Lower leg skin (tissue), 4 donors: ENCODE measurements around the gene IGFL4. TPM values are rescaled to one million over a fixed set of nuclear protein-coding genes. Genes with fewer than 3 reads are reported as not detected.

ENCODE experiments used
- DNase-seq, 2 donors: peaks; one replicate each; pipeline ENCODE4 v3.0.0-alpha.2; 2019; ENCODE audit warnings: low spot score in 2 of 2
- H3K4me3 ChIP-seq: fragments of 200-600 bp; sonication (generic); 2 replicates; pipeline ENCODE4 v1.5.1; 2017; ENCODE audit warnings: mild to moderate bottlenecking, low read depth; ENCODE audit not compliant: poor library complexity, severe bottlenecking
- POLR2A ChIP-seq, 2 donors: fragments of 450-650 bp; IDR thresholded peaks; one replicate each; pipeline ENCODE4 v1.6.1; 2016 to 2017; ENCODE audit warnings: antibody characterized with exemption in 2 of 2, mild to moderate bottlenecking in 1 of 2, moderate library complexity in 1 of 2
- WGBS, 2 donors: methylation state at CpG; one replicate each; pipeline ENCODE4 v1.1.5; 2018; 5-methylcytosine and 5-hydroxymethylcytosine counted together
- intact Hi-C: fragments of 100-400 bp; cut with DNase I; formaldehyde crosslinking; loops from one replicate; pipeline ENCODE4 v1.15.0; 2023; ENCODE audit warnings: low total_unique reads
- total RNA-seq, 4 donors: library from RNA; depleted of rRNA; stranded (reverse); fragments of >200 nt; gene quantifications; one replicate each; pipeline ENCODE4 v1.1.0, GENCODE V29; 2016
- TF ChIP-seq, protein P1 (sequence below), 3 donors: fragments of 450-650 bp; IDR thresholded peaks; one replicate each; pipeline ENCODE4 v1.5.1; 2016; ENCODE audit warnings: antibody characterized with exemption in 3 of 3, mild to moderate bottlenecking in 3 of 3, moderate library complexity in 2 of 3

IGFL4 gene
- 1 to 10 TPM in 3 of 4 donors, under 1 TPM in 1; 0.80 to 5.5 (median 2.7) TPM for total RNA-seq

DNA sequence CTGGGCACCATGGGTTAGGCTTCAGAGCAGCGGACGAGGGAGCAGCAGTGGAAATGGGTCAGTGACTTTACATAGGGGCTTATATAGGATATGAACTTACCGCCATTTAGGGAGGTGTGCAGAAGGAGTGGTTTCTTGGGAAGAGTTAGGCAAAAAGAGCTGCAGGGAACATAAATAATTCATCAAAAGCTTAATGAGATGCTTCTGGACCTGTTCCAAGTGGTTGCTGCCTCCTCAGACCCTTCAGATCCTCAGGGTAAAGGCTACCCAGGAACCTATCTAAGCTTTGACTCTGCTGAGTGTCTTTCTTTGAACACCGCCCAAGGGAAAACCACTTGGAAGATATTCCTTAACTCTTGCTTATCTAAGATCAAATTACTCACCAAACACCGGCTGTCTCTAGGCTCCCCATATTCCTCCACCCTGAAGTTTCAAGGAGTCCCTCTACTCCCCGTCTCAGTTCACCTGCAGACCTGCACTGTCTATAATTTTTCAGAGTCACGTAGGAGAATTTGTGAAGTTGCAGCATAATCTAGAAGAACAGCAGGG is at the start of gene IGFL4:
TSS of gene IGFL4 (minus strand) at position 51 of the 549 bp plus-strand sequence. CDS start at position 11, 40 bp downstream.
- intact Hi-C loops: no loop called here
- 46 to 49% methylated on average over 7 of the region's 7 CpGs for WGBS, 2 donors
- H3K4me3 ChIP-seq: no peak within 1 kb of the TSS
- no peak for TF ChIP-seq POLR2A (IDR thresholded peaks at IDR 0.05)
- TF ChIP-seq, protein P1, sequence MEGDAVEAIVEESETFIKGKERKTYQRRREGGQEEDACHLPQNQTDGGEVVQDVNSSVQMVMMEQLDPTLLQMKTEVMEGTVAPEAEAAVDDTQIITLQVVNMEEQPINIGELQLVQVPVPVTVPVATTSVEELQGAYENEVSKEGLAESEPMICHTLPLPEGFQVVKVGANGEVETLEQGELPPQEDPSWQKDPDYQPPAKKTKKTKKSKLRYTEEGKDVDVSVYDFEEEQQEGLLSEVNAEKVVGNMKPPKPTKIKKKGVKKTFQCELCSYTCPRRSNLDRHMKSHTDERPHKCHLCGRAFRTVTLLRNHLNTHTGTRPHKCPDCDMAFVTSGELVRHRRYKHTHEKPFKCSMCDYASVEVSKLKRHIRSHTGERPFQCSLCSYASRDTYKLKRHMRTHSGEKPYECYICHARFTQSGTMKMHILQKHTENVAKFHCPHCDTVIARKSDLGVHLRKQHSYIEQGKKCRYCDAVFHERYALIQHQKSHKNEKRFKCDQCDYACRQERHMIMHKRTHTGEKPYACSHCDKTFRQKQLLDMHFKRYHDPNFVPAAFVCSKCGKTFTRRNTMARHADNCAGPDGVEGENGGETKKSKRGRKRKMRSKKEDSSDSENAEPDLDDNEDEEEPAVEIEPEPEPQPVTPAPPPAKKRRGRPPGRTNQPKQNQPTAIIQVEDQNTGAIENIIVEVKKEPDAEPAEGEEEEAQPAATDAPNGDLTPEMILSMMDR (IDR thresholded peaks at IDR 0.05): no peak
- no peak for DNase-seq

GRCh38 chr19:46090444-46090843 is 49.6 kb upstream of the IGFL4 start:
- DNase-seq: no peak
- TF ChIP-seq, protein P1 (IDR thresholded peaks at IDR 0.05): no peak
- TF ChIP-seq POLR2A (IDR thresholded peaks at IDR 0.05): no peak
- WGBS, 2 donors: 79 to 83% methylated on average over 5 of the region's 5 CpGs
- intact Hi-C loops: no loop called here
- no peak overlapping the region for H3K4me3 ChIP-seq

DNA sequence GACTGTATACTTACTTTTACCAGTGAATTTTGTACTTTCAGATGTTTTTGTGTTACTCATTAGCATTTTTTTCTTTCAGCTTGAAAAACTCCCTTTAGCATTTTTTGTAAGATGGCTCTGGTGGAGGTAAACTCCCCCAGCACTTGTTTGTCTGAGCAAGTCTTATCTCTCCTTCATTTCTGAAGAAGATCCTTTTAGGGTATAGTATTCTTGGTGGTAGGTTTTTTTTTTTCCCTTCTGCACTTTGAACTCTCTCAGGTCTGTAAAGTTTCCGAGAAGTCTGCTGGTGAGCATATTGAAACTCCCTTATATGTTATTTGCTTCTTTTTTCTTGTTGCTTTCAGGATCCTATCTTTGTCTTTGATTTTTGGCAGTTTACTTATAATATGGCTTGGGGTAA is 48.6 kb upstream of the IGFL4 start:
- 90 to 100% methylated on average over 1 of the region's 1 CpG for WGBS, 2 donors
- no peak for TF ChIP-seq POLR2A (IDR thresholded peaks at IDR 0.05)
- TF ChIP-seq, protein P1 (IDR thresholded peaks at IDR 0.05): no peak
- intact Hi-C loops: no loop called here
- DNase-seq: no peak
- H3K4me3 ChIP-seq: no peak overlapping the region

DNA sequence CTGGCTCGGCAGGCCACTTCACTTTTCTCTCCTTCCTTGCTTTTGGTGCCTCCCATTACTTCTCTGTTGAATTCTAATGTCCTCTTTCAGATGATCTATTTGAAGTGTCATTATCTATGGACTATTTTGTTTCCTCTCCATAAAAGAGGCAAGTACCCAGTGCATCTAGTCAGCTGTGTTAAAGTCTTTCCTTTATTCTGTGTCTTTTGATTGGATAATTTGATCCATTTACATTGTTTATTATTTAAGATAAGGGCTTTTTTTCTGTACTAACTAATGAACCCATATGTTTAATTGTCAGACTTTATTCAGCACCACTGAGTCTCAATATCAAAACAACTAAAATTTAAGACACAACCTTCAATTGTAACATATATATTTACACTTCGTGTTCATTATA is 47.3 kb upstream of the IGFL4 start:
- no peak overlapping the region for H3K4me3 ChIP-seq
- DNase-seq: no peak
- TF ChIP-seq, protein P1 (IDR thresholded peaks at IDR 0.05): no peak
- no peak for TF ChIP-seq POLR2A (IDR thresholded peaks at IDR 0.05)
- 82 to 88% methylated on average over 2 of the region's 2 CpGs for WGBS, 2 donors
- intact Hi-C loops: no loop called here

- TF ChIP-seq, protein P1 (IDR thresholded peaks at IDR 0.05): no peak
- no peak for TF ChIP-seq POLR2A (IDR thresholded peaks at IDR 0.05)
- 35 to 55% methylated on average over 1 of the region's 1 CpG for WGBS, 2 donors
- intact Hi-C loops: no loop called here
- no peak for DNase-seq
- H3K4me3 ChIP-seq: no peak overlapping the region
Measured at GRCh38 chr19:46085888-46086287, 45.1 kb upstream of the IGFL4 start.

GRCh38 chr19:46082728-46083050 is 41.9 kb upstream of the IGFL4 start:
- no peak for DNase-seq
- H3K4me3 ChIP-seq: no peak overlapping the region
- intact Hi-C loops: loop anchor here (5.0 kb wide), 1 partner anchor 105 kb away; no protein-coding TSS in a partner anchor
- 35 to 37% methylated on average over 2 of the region's 2 CpGs for WGBS, 2 donors
- no peak for TF ChIP-seq POLR2A (IDR thresholded peaks at IDR 0.05)
